ENCODE results near the gene NECAB2.

Gene NECAB2

GRCh38 chr16:83967838-83968305, at the start of gene NECAB2:
TSS of gene NECAB2 (plus strand) at chr16:83968244. CDS start at chr16:83968649, 405 bp downstream.
- Histone ChIP-seq H3K36me3 (ENCODE audit: control insufficient read depth, insufficient read depth, low read length) (no peaks in the 10 kb centered on the region), H3K27ac (ENCODE audit: low read length) (no peak within 1 kb of the TSS), H3K9me3 (ENCODE audit: control insufficient read depth, insufficient read depth, low read length) (no peaks in the 10 kb centered on the region), H3K4me3 (ENCODE audit: low read length) (peak within 1 kb of the TSS; percentile 55; the same call in 1 of the 2 replicates), H3K27me3 (ENCODE audit: control insufficient read depth, insufficient read depth, low read length) (peaks cover 4% of the 10 kb centered on the region; the same call in 1 of the 2 replicates), H3K4me1 (ENCODE audit: control insufficient read depth, insufficient read depth, low read length) (peaks cover 3% of the 10 kb centered on the region; the same call in 1 of the 2 replicates)
- 100% methylated on average over 5 of the region's 35 CpGs for WGBS (ENCODE audit: insufficient coverage, insufficient read length)
- no peak for DNase-seq (ENCODE audit: low read depth, low spot score)

- 100% methylated on average over 2 of the region's 2 CpGs for WGBS (ENCODE audit: insufficient coverage, insufficient read length)
- no peak overlapping the region for H3K4me3 ChIP-seq (ENCODE audit: low read length)
- peaks cover 26% of the 10 kb centered on the region for H3K36me3 ChIP-seq (ENCODE audit: control insufficient read depth, insufficient read depth, low read length)
- DNase-seq (ENCODE audit: low read depth, low spot score), result no peak
- no peaks in the 10 kb centered on the region for H3K9me3 ChIP-seq (ENCODE audit: control insufficient read depth, insufficient read depth, low read length)
- H3K27ac ChIP-seq (ENCODE audit: low read length), result no peak overlapping the region
- H3K4me1 ChIP-seq (ENCODE audit: control insufficient read depth, insufficient read depth, low read length), result no peaks in the 10 kb centered on the region
- no peaks in the 10 kb centered on the region for H3K27me3 ChIP-seq (ENCODE audit: control insufficient read depth, insufficient read depth, low read length)
Observed at GRCh38 chr16:83920894-83921491, 47.1 kb upstream of the NECAB2 start.

- Histone ChIP-seq H3K4me3 (ENCODE audit: low read length) (no peak overlapping the region), H3K4me1 (ENCODE audit: control insufficient read depth, insufficient read depth, low read length) (peaks cover 4% of the 10 kb centered on the region; the same call in 1 of the 2 replicates), H3K36me3 (ENCODE audit: control insufficient read depth, insufficient read depth, low read length) (peaks cover 12% of the 10 kb centered on the region), H3K9me3 (ENCODE audit: control insufficient read depth, insufficient read depth, low read length) (no peaks in the 10 kb centered on the region), H3K27me3 (ENCODE audit: control insufficient read depth, insufficient read depth, low read length) (no peaks in the 10 kb centered on the region), H3K27ac (ENCODE audit: low read length) (no peak overlapping the region)
- no peak for DNase-seq (ENCODE audit: low read depth, low spot score)
- WGBS (ENCODE audit: insufficient coverage, insufficient read length), result no CpG with 5 or more reads among the region's 31 CpGs
Observed at GRCh38 chr16:83923581-83924365, 44.3 kb upstream of the NECAB2 start.

- WGBS (ENCODE audit: insufficient coverage, insufficient read length), result no CpG with 5 or more reads among the region's 13 CpGs
- no peak overlapping the region for H3K27ac ChIP-seq (ENCODE audit: low read length)
- no peaks in the 10 kb centered on the region for H3K9me3 ChIP-seq (ENCODE audit: control insufficient read depth, insufficient read depth, low read length)
- H3K36me3 ChIP-seq (ENCODE audit: control insufficient read depth, insufficient read depth, low read length), result peaks cover 3% of the 10 kb centered on the region
- no peak for DNase-seq (ENCODE audit: low read depth, low spot score)
- H3K27me3 ChIP-seq (ENCODE audit: control insufficient read depth, insufficient read depth, low read length), result no peaks in the 10 kb centered on the region
- H3K4me1 ChIP-seq (ENCODE audit: control insufficient read depth, insufficient read depth, low read length), result peaks cover 4% of the 10 kb centered on the region; the same call in 1 of the 2 replicates
- H3K4me3 ChIP-seq (ENCODE audit: low read length), result no peak overlapping the region
Observed at GRCh38 chr16:83924686-83925085, 43.4 kb upstream of the NECAB2 start.

GRCh38 chr16:83925095-83925905, 42.7 kb upstream of the NECAB2 start:
- H3K27ac ChIP-seq (ENCODE audit: low read length), result no peak overlapping the region
- DNase-seq (ENCODE audit: low read depth, low spot score), result no peak
- no peak overlapping the region for H3K4me3 ChIP-seq (ENCODE audit: low read length)
- no peaks in the 10 kb centered on the region for H3K9me3 ChIP-seq (ENCODE audit: control insufficient read depth, insufficient read depth, low read length)
- H3K4me1 ChIP-seq (ENCODE audit: control insufficient read depth, insufficient read depth, low read length), result peaks cover 4% of the 10 kb centered on the region; the same call in 1 of the 2 replicates
- no peaks in the 10 kb centered on the region for H3K36me3 ChIP-seq (ENCODE audit: control insufficient read depth, insufficient read depth, low read length)
- no peaks in the 10 kb centered on the region for H3K27me3 ChIP-seq (ENCODE audit: control insufficient read depth, insufficient read depth, low read length)
- no CpG with 5 or more reads among the region's 12 CpGs for WGBS (ENCODE audit: insufficient coverage, insufficient read length)

- peaks cover 4% of the 10 kb centered on the region; the same call in 1 of the 2 replicates for H3K4me1 ChIP-seq (ENCODE audit: control insufficient read depth, insufficient read depth, low read length)
- H3K27me3 ChIP-seq (ENCODE audit: control insufficient read depth, insufficient read depth, low read length), result no peaks in the 10 kb centered on the region
- no peak overlapping the region for H3K27ac ChIP-seq (ENCODE audit: low read length)
- no peaks in the 10 kb centered on the region for H3K9me3 ChIP-seq (ENCODE audit: control insufficient read depth, insufficient read depth, low read length)
- no CpG with 5 or more reads among the region's 27 CpGs for WGBS (ENCODE audit: insufficient coverage, insufficient read length)
- no peaks in the 10 kb centered on the region for H3K36me3 ChIP-seq (ENCODE audit: control insufficient read depth, insufficient read depth, low read length)
- DNase-seq (ENCODE audit: low read depth, low spot score), result no peak
- H3K4me3 ChIP-seq (ENCODE audit: low read length), result no peak overlapping the region
Observed at GRCh38 chr16:83925957-83926725, 41.9 kb upstream of the NECAB2 start.

GRCh38 chr16:83926726-83927397, 41.2 kb upstream of the NECAB2 start:
- no peaks in the 10 kb centered on the region for H3K9me3 ChIP-seq (ENCODE audit: control insufficient read depth, insufficient read depth, low read length)
- no CpG with 5 or more reads among the region's 35 CpGs for WGBS (ENCODE audit: insufficient coverage, insufficient read length)
- DNase-seq (ENCODE audit: low read depth, low spot score), result peak; percentile 77
- H3K4me1 ChIP-seq (ENCODE audit: control insufficient read depth, insufficient read depth, low read length), result peaks cover 4% of the 10 kb centered on the region; the same call in 1 of the 2 replicates
- no peak overlapping the region for H3K27ac ChIP-seq (ENCODE audit: low read length)
- H3K36me3 ChIP-seq (ENCODE audit: control insufficient read depth, insufficient read depth, low read length), result no peaks in the 10 kb centered on the region
- H3K27me3 ChIP-seq (ENCODE audit: control insufficient read depth, insufficient read depth, low read length), result no peaks in the 10 kb centered on the region
- 0 out of 2 replicates have a peak overlapping the region, but pooled peaks have one; percentile 18 for H3K4me3 ChIP-seq (ENCODE audit: low read length)

GRCh38 chr16:83928341-83929055, 39.5 kb upstream of the NECAB2 start:
- no peaks in the 10 kb centered on the region for H3K9me3 ChIP-seq (ENCODE audit: control insufficient read depth, insufficient read depth, low read length)
- H3K4me3 ChIP-seq (ENCODE audit: low read length), result no peak overlapping the region
- no CpG with 5 or more reads among the region's 16 CpGs for WGBS (ENCODE audit: insufficient coverage, insufficient read length)
- H3K27me3 ChIP-seq (ENCODE audit: control insufficient read depth, insufficient read depth, low read length), result no peaks in the 10 kb centered on the region
- H3K27ac ChIP-seq (ENCODE audit: low read length), result no peak overlapping the region
- DNase-seq (ENCODE audit: low read depth, low spot score), result no peak
- H3K4me1 ChIP-seq (ENCODE audit: control insufficient read depth, insufficient read depth, low read length), result peaks cover 4% of the 10 kb centered on the region; the same call in 1 of the 2 replicates
- no peaks in the 10 kb centered on the region for H3K36me3 ChIP-seq (ENCODE audit: control insufficient read depth, insufficient read depth, low read length)

Data from iPS DF 6.9 (cell line).